OCI-M2 (cell line): ENCODE data around the gene FAM89A.
"Not testable (repeated sequence)": the region's sequence is repeated elsewhere in the genome, so short reads cannot be mapped to it uniquely, and the experiment has no call there.

Experiments
- DNase-seq: peaks from one replicate; lab custom pipeline; 2025; ENCODE audit not compliant: unreplicated experiment; lab: John Stamatoyannopoulos, UW

FAM89A gene

GRCh38 chr1:231035799-231036198 is 4.3 kb downstream of the FAM89A start:
- DNase-seq, result no peak

- no peak for DNase-seq
Observed at GRCh38 chr1:231032963-231033362, 7.1 kb downstream of the FAM89A start.

GRCh38 chr1:231029841-231030240 is 10.2 kb downstream of the FAM89A start:
- no peak for DNase-seq

- not testable (repeated sequence) for DNase-seq
Observed at GRCh38 chr1:231029247-231029646, 10.8 kb downstream of the FAM89A start.

- DNase-seq, result no peak
Observed at GRCh38 chr1:231028682-231029081, 11.4 kb downstream of the FAM89A start.

- no peak for DNase-seq
Observed at GRCh38 chr1:231027971-231028370, 12.1 kb downstream of the FAM89A start.

- no peak for DNase-seq
Observed at GRCh38 chr1:231027136-231027925, 12.7 kb downstream of the FAM89A start.

GRCh38 chr1:231026576-231026975 is 13.5 kb downstream of the FAM89A start:
- DNase-seq, result no peak

- no peak for DNase-seq
Observed at GRCh38 chr1:231023150-231023549, 16.9 kb downstream of the FAM89A start.

GRCh38 chr1:231022543-231022942 is 17.5 kb downstream of the FAM89A start:
- not testable (repeated sequence) for DNase-seq

GRCh38 chr1:231021540-231022031 is 18.5 kb downstream of the FAM89A start:
- no peak for DNase-seq

GRCh38 chr1:231020816-231021215 is 19.2 kb downstream of the FAM89A start:
- DNase-seq, result no peak

- DNase-seq, result no peak
Observed at GRCh38 chr1:231020139-231020601, 19.9 kb downstream of the FAM89A start.

- DNase-seq, result no peak
Observed at GRCh38 chr1:231019711-231020110, 20.3 kb downstream of the FAM89A start.

- no peak for DNase-seq
Observed at GRCh38 chr1:231016966-231017365, 23.1 kb downstream of the FAM89A start.

GRCh38 chr1:231016234-231016633 is 23.8 kb downstream of the FAM89A start:
- no peak for DNase-seq

- DNase-seq, result no peak
Observed at GRCh38 chr1:231013391-231014015, 26.6 kb downstream of the FAM89A start.

GRCh38 chr1:231011963-231012362 is 28.1 kb downstream of the FAM89A start:
- no peak for DNase-seq

- no peak for DNase-seq
Observed at GRCh38 chr1:231011360-231011759, 28.7 kb downstream of the FAM89A start.

- DNase-seq, result not testable (repeated sequence)
Observed at GRCh38 chr1:231007535-231007934, 32.5 kb downstream of the FAM89A start.

- DNase-seq, result no peak
Observed at GRCh38 chr1:231001892-231002291, 38.2 kb downstream of the FAM89A start.

GRCh38 chr1:231000639-231001038 is 39.4 kb downstream of the FAM89A start:
- DNase-seq, result no peak
